HepG2 (cell line): ENCODE results near the gene SOCS7. TPM values are rescaled to one million over a fixed set of nuclear protein-coding genes. Genes with fewer than 3 reads are reported as not detected.
A peak's percentile ranks its signal among the peaks of the same experiment; 100 is the strongest.

Experiments
- AGO2 ChIP-seq: fragments of 200-400 bp; formaldehyde crosslinking; optimal IDR thresholded peaks from 2 replicates; pipeline ENCODE3; 2017; ENCODE audit warnings: mild to moderate bottlenecking, low read depth, low read length, moderate library complexity
- BORCS8-MEF2B ChIP-seq: sonication (generic); formaldehyde crosslinking; IDR thresholded peaks from 2 replicates; pipeline ENCODE4 v1.8.0; 2022; ENCODE audit warnings: mild to moderate bottlenecking, missing genetic modification reagents
- CC2D1A ChIP-seq: sonication (generic); formaldehyde crosslinking; IDR thresholded peaks from 2 replicates; pipeline ENCODE4 v1.8.1; 2023; ENCODE audit warnings: mild to moderate bottlenecking, missing genetic modification reagents
- HNRNPK ChIP-seq: fragments of 200-400 bp; formaldehyde crosslinking; IDR thresholded peaks from 2 replicates; pipeline ENCODE4 v1.6.1; 2018; ENCODE audit warnings: low read length, low read depth, moderate library complexity, mild to moderate bottlenecking; ENCODE audit not compliant: poor library complexity, severe bottlenecking
- IKZF4 ChIP-seq: sonication (generic); formaldehyde crosslinking; IDR thresholded peaks from 2 replicates; pipeline ENCODE4 v1.5.1; 2020; ENCODE audit warnings: borderline replicate concordance, mild to moderate bottlenecking, low read depth, missing genetic modification reagents; ENCODE audit errors: not compliant biosample characterization
- KIAA2018 ChIP-seq: sonication (generic); formaldehyde crosslinking; IDR thresholded peaks from 2 replicates; pipeline ENCODE4 v1.5.0; 2020; ENCODE audit warnings: mild to moderate bottlenecking, missing genetic modification reagents, borderline replicate concordance
- MEIS1 ChIP-seq: sonication (generic); formaldehyde crosslinking; IDR thresholded peaks from 2 replicates; pipeline ENCODE4 v1.9.0; 2021; ENCODE audit warnings: mild to moderate bottlenecking, missing genetic modification reagents, moderate library complexity, borderline replicate concordance
- MLLT10 ChIP-seq: sonication (generic); formaldehyde crosslinking; IDR thresholded peaks from 2 replicates; pipeline ENCODE4 v1.4.0; 2020; ENCODE audit warnings: missing genetic modification reagents
- RAD51 ChIP-seq: fragments of 450-650 bp; IDR thresholded peaks from 2 replicates; pipeline ENCODE4 v1.6.1; 2016; ENCODE audit warnings: borderline replicate concordance
- SMAD3 ChIP-seq: sonication (generic); formaldehyde crosslinking; IDR thresholded peaks from 2 replicates; pipeline ENCODE4 v1.4.0; 2020; ENCODE audit warnings: missing genetic modification reagents
- SUZ12 ChIP-seq: fragments of 150-350 bp; IDR thresholded peaks from 2 replicates; pipeline ENCODE4 v1.6.1; 2014; ENCODE audit warnings: low read depth, low read length
- TGIF2 ChIP-seq: IDR thresholded peaks from 2 replicates; pipeline ENCODE4 v1.6.1; 2016; ENCODE audit warnings: control low read depth, missing compliant biosample characterization
- ZNF33A ChIP-seq: sonication (generic); formaldehyde crosslinking; IDR thresholded peaks from 2 replicates; pipeline ENCODE4 v1.5.1; 2020; ENCODE audit warnings: missing genetic modification reagents, mild to moderate bottlenecking, moderate library complexity, borderline replicate concordance
- ZNF564 ChIP-seq: sonication (generic); formaldehyde crosslinking; IDR thresholded peaks from 2 replicates; pipeline ENCODE4 v1.8.1; 2023; ENCODE audit warnings: mild to moderate bottlenecking, missing genetic modification reagents
- ZNF567 ChIP-seq: sonication (generic); formaldehyde crosslinking; IDR thresholded peaks from 2 replicates; pipeline ENCODE4 v1.8.1; 2023; ENCODE audit warnings: mild to moderate bottlenecking, missing genetic modification reagents, borderline replicate concordance
- ZNF878 ChIP-seq: sonication (generic); formaldehyde crosslinking; IDR thresholded peaks from 2 replicates; pipeline ENCODE4 v1.8.1; 2023; ENCODE audit warnings: mild to moderate bottlenecking, missing genetic modification reagents, moderate library complexity
- polyA plus RNA-seq, 8 experiments: library from polyadenylated mRNA; depleted of rRNA in 3 of 8; stranded (reverse) in 7 of 8; unstranded in 1 of 8; fragments of >200 nt; fragmentation: Illumina TruSeq in 4 of 8; extraction: Trizol in 4 of 8; gene quantifications; 2 replicates each; pipeline versions ENCODE4 v1.2.1 to v1.2.3, GENCODE V29; 2011 to 2016; ENCODE audit warnings: low read depth in 4 of 8, missing spikeins in 1 of 8, mixed read lengths in 1 of 8; ENCODE audit not compliant: insufficient read depth in 1 of 8
- total RNA-seq, 5 experiments: library from RNA; depleted of rRNA; stranded (reverse); fragments of >200 nt; fragmentation: Illumina TruSeq; extraction: Trizol; gene quantifications; 2 replicates each; pipeline ENCODE4 v1.2.3, GENCODE V29; 2016; ENCODE audit warnings: low read depth in 1 of 5
- TF ChIP-seq, protein P1 (sequence below): sonication (generic); formaldehyde crosslinking; IDR thresholded peaks from 2 replicates; pipeline ENCODE4 v1.5.1; 2020; ENCODE audit warnings: missing genetic modification reagents, mild to moderate bottlenecking, borderline replicate concordance
- TF ChIP-seq, protein P2 (sequence below): sonication (generic); formaldehyde crosslinking; IDR thresholded peaks from 2 replicates; pipeline ENCODE4 v1.8.1; 2023; ENCODE audit warnings: mild to moderate bottlenecking, moderate library complexity, missing genetic modification reagents

Gene SOCS7
- total and polyA plus RNA-seq, 2 of the 13 experiments (the other 11 are each of a cell fraction or from before 2014, with no cell fraction given), result 19.2 to 24.2 TPM

GRCh38 chr17:38353086-38353604 is 1.5 kb downstream of the SOCS7 start (continued):
- TF ChIP-seq KIAA2018 (CRISPR knock-in tag) (no peak), ZNF33A (CRISPR knock-in tag) (no peak), RAD51 (no peak), TGIF2 (CRISPR knock-in tag) (peak; percentile 66; the same call in 1 of the 2 replicates), AGO2 (no peak), ZNF564 (no peak), SMAD3 (CRISPR knock-in tag) (no peak), MEIS1 (no peak), BORCS8-MEF2B (CRISPR knock-in tag) (peak; percentile 52; the same call in 1 of the 2 replicates), CC2D1A (CRISPR knock-in tag) (no peak), SUZ12 (no peak), ZNF567 (CRISPR knock-in tag) (no peak), MLLT10 (CRISPR knock-in tag) (no peak), HNRNPK (no peak), IKZF4 (CRISPR knock-in tag) (peak; percentile 43), ZNF878 (CRISPR knock-in tag) (no peak)
- TF ChIP-seq, protein P1, sequence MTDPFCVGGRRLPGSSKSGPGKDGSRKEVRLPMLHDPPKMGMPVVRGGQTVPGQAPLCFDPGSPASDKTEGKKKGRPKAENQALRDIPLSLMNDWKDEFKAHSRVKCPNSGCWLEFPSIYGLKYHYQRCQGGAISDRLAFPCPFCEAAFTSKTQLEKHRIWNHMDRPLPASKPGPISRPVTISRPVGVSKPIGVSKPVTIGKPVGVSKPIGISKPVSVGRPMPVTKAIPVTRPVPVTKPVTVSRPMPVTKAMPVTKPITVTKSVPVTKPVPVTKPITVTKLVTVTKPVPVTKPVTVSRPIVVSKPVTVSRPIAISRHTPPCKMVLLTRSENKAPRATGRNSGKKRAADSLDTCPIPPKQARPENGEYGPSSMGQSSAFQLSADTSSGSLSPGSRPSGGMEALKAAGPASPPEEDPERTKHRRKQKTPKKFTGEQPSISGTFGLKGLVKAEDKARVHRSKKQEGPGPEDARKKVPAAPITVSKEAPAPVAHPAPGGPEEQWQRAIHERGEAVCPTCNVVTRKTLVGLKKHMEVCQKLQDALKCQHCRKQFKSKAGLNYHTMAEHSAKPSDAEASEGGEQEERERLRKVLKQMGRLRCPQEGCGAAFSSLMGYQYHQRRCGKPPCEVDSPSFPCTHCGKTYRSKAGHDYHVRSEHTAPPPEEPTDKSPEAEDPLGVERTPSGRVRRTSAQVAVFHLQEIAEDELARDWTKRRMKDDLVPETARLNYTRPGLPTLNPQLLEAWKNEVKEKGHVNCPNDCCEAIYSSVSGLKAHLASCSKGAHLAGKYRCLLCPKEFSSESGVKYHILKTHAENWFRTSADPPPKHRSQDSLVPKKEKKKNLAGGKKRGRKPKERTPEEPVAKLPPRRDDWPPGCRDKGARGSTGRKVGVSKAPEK (CRISPR knock-in tag), result 0 out of 2 replicates have a peak, but pooled peaks have one; percentile 4
- TF ChIP-seq, protein P2, sequence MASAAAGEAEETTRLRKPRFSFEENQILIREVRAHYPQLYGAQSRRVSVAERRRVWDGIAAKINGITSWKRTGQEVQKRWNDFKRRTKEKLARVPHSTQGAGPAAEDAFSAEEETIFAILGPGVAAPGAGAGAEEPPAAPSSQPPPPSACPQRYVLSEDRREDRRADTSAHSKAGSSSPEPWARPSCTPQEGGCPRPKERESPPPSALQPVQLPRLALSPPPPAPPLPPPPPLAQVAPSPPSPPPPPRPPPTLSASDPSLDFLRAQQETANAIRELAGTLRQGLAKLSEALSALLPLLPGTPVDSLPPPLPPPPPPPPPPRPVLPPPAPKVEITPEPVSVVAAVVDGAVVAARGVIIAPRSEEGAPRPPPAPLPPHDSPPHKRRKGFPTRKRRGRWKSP, result no peak
